OCI-LY7 (cell line): ENCODE results near the gene PYM1. TPM values are rescaled to one million over a fixed set of nuclear protein-coding genes. Genes with fewer than 3 reads are reported as not detected.
A peak's percentile ranks its signal among the peaks of the same experiment; 100 is the strongest.

Source experiments
- BruUV-seq: library from RNA; stranded (reverse); fragments of 400-500 nt; replicated peaks from 2 replicates; lab custom pipeline; 2021; lab: Mats Ljungman, UMichigan
- CTCF ChIA-PET: fragments of 300-600 bp; sonication (Branson Sonifier 250); formaldehyde crosslinking; loops from one replicate; lab custom pipeline; 2022; ENCODE audit warnings: antibody characterized with exemption; ENCODE audit not compliant: unreplicated experiment; lab: Charles Lee
- POLR2A ChIA-PET: fragments of 300-600 bp; sonication (Branson Sonifier 250); formaldehyde crosslinking; loops from one replicate; lab custom pipeline; 2022; ENCODE audit warnings: antibody characterized with exemption; lab: Charles Lee
- DNase-seq: peaks from one replicate; pipeline ENCODE4 v3.0.0-alpha.2; 2015; ENCODE audit warnings: low spot score
- H2AFZ ChIP-seq: fragments of 200-600 bp; sonication (generic), shearing (Covaris generic); 2 replicates; pipeline ENCODE4 v1.6.1; 2014; ENCODE audit warnings: mild to moderate bottlenecking, antibody characterized with exemption, low read length, moderate library complexity
- H3K27ac ChIP-seq: fragments of 200-600 bp; sonication (generic); 2 replicates; pipeline ENCODE4 v1.5.1; 2014; ENCODE audit warnings: mixed run types, low read depth, mild to moderate bottlenecking, moderate library complexity, low read length, inconsistent platforms; ENCODE audit not compliant: poor library complexity, severe bottlenecking
- H3K36me3 ChIP-seq: fragments of 200-600 bp; sonication (generic); 2 replicates; pipeline ENCODE4 v1.6.1; 2014; ENCODE audit warnings: mild to moderate bottlenecking, antibody characterized with exemption, low read length, moderate library complexity, mixed read lengths; ENCODE audit not compliant: insufficient read depth
- H3K4me1 ChIP-seq: fragments of 200-600 bp; sonication (generic); 2 replicates; pipeline ENCODE4 v1.5.1; 2014; ENCODE audit warnings: mild to moderate bottlenecking, low read length; ENCODE audit not compliant: insufficient read depth, poor library complexity, severe bottlenecking
- H3K4me2 ChIP-seq: fragments of 200-600 bp; sonication (generic); 2 replicates; pipeline ENCODE4 v1.6.1; 2014; ENCODE audit warnings: mild to moderate bottlenecking, low read length
- H3K4me3 ChIP-seq: fragments of 200-600 bp; sonication (generic); 2 replicates; pipeline ENCODE4 v1.5.1; 2014; ENCODE audit warnings: mild to moderate bottlenecking, low read depth, low read length; ENCODE audit not compliant: poor library complexity, severe bottlenecking
- H3K79me2 ChIP-seq: fragments of 200-600 bp; sonication (generic); 2 replicates; pipeline ENCODE4 v1.6.1; 2016; ENCODE audit warnings: low read depth, mild to moderate bottlenecking, low read length, moderate library complexity, mixed read lengths; ENCODE audit not compliant: insufficient read depth
- H3K9me2 ChIP-seq: fragments of 200-600 bp; sonication (generic); 2 replicates; pipeline ENCODE4 v1.6.1; 2016; ENCODE audit warnings: mild to moderate bottlenecking, low read length, mixed read lengths; ENCODE audit not compliant: insufficient read depth
- H3K9me3 ChIP-seq: fragments of 200-600 bp; sonication (generic); 2 replicates; pipeline ENCODE4 v1.6.1; 2014; ENCODE audit warnings: mild to moderate bottlenecking, mixed run types, low read length, mixed read lengths
- H4K20me1 ChIP-seq: fragments of 200-600 bp; sonication (generic); 2 replicates; pipeline ENCODE4 v1.6.1; 2014; ENCODE audit warnings: mild to moderate bottlenecking, antibody characterized with exemption, low read length, moderate library complexity, mixed read lengths; ENCODE audit not compliant: insufficient read depth
- CTCF ChIP-seq: fragments of 200-600 bp; sonication (generic); conservative IDR thresholded peaks from 2 replicates; pipeline ENCODE4 v1.5.1; 2014; ENCODE audit warnings: mild to moderate bottlenecking, antibody characterized with exemption, low read length, moderate library complexity, mixed read lengths
- EZH2phosphoT487 ChIP-seq: fragments of 200-600 bp; sonication (generic); IDR thresholded peaks from 2 replicates; pipeline ENCODE4 v1.6.1; 2018; ENCODE audit warnings: low read depth, borderline replicate concordance, mild to moderate bottlenecking, mixed run types, antibody characterized with exemption, low read length, moderate library complexity, mixed read lengths
- intact Hi-C: fragments of 100-400 bp; cut with micrococcal nuclease; formaldehyde crosslinking; loops from one replicate; pipeline ENCODE4 v1.10.0; 2022; ENCODE audit not compliant: unreplicated experiment
- total RNA-seq, 2 experiments: library from RNA; depleted of rRNA in 1 of 2; stranded (reverse); fragments of >200 nt in 1 of 2; shearing (Covaris generic) in 1 of 2; gene quantifications; 2 replicates each; pipeline ENCODE4 v1.2.3, GENCODE V29; 2014 to 2022

PYM1 gene
- total RNA-seq, 2 experiments from 2014 or later, result 82.7 to 88.5 TPM

- CTCF ChIA-PET, result no interaction called here
- no peaks in the 10 kb centered on the region for H3K9me3 ChIP-seq
- TF ChIP-seq CTCF, result peak; percentile 86
- no peak for TF ChIP-seq EZH2phosphoT487
- H3K36me3 ChIP-seq, result peaks cover 38% of the 10 kb centered on the region
- H3K27ac ChIP-seq, result peak within 1 kb of the TSS; percentile 99
- peak; percentile 83 for DNase-seq
- peak within 1 kb of the TSS; percentile 2; the same call in 1 of the 2 replicates for H2AFZ ChIP-seq
- H3K4me1 ChIP-seq, result peaks cover 49% of the 10 kb centered on the region
- POLR2A ChIA-PET, result interaction anchor here (0.5 to 1.2 kb wide), 5 partner anchors 68 to 1670 kb away, joined by 3 to 8 read pairs (median 3); partner anchors contain the start of genes ORMDL2 and SARNP
- intact Hi-C loops, result loop anchor here (1.0 kb wide), 1 partner anchor 9 kb away; no protein-coding TSS in a partner anchor
- peak within 1 kb of the TSS; percentile 86 for H3K4me2 ChIP-seq
- peaks cover 11% of the 10 kb centered on the region; the same call in 1 of the 2 replicates for H4K20me1 ChIP-seq
- peak within 1 kb of the TSS; percentile 78 for H3K4me3 ChIP-seq
- peaks cover 65% of the 10 kb centered on the region for H3K79me2 ChIP-seq
- H3K9me2 ChIP-seq, result no peaks in the 10 kb centered on the region
- BruUV-seq, result no TSS peak
Observed at GRCh38 chr12:55930771-55931316, 3.1 kb upstream of the PYM1 start, which contains the start of gene DGKA. TSS of gene DGKA (plus strand) at chr12:55931162. CDS start at chr12:55936504, 5,342 bp downstream.

GRCh38 chr12:55929306-55929791 is 1.7 kb upstream of the PYM1 start:
- intact Hi-C loops, result loop anchor here (1.0 to 5.0 kb wide), 5 partner anchors 44 to 758 kb away; partner anchors contain the start of genes PA2G4, PTGES3 and ZC3H10
- H3K4me3 ChIP-seq, result peak overlapping the region; percentile 82
- TF ChIP-seq EZH2phosphoT487 (no peak), CTCF (no peak)
- peaks cover 71% of the 10 kb centered on the region for H3K79me2 ChIP-seq
- ChIA-PET POLR2A (interaction anchor here (1.2 to 3.7 kb wide), 6 partner anchors 46 to 185 kb away, joined by 5 to 12 read pairs (median 6); partner anchors contain the start of genes ORMDL2 and SARNP), CTCF (interaction anchor here (1.1 kb wide), 1 partner anchor 9 kb away, joined by 3 read pairs; no protein-coding TSS in a partner anchor)
- H3K4me2 ChIP-seq, result peak overlapping the region; percentile 93
- H2AFZ ChIP-seq, result no peak overlapping the region
- H3K4me1 ChIP-seq, result peaks cover 55% of the 10 kb centered on the region
- peak; percentile 99 for DNase-seq
- H3K36me3 ChIP-seq, result peaks cover 33% of the 10 kb centered on the region
- no TSS peak for BruUV-seq
- H4K20me1 ChIP-seq, result peaks cover 4% of the 10 kb centered on the region; the same call in 1 of the 2 replicates
- no peaks in the 10 kb centered on the region for H3K9me2 ChIP-seq
- H3K9me3 ChIP-seq, result no peaks in the 10 kb centered on the region
- peak overlapping the region; percentile 99 for H3K27ac ChIP-seq
